HepG2 (cell line): Measurements from ENCODE around the gene ZNF783. TPM values are rescaled to one million over a fixed set of nuclear protein-coding genes. Genes with fewer than 3 reads are reported as not detected.
"Not testable (repeated sequence)": the region's sequence is repeated elsewhere in the genome, so short reads cannot be mapped to it uniquely, and the experiment has no call there.

Experiments used
- ATAC-seq: fragments of 200-7000 bp; cut with Tn5 transposase; 3 replicates; pipeline ENCODE4 v1.9.1; 2020; ENCODE audit warnings: mild to moderate bottlenecking, moderate library complexity
- BruUV-seq: library from RNA; stranded (reverse); fragments of 400-500 nt; replicated peaks from 2 replicates; lab custom pipeline; 2021; lab: Mats Ljungman, UMichigan
- CTCF ChIA-PET: fragments of 300-600 bp; formaldehyde crosslinking; extraction: SDS; loops from one replicate; lab custom pipeline; 2021; ENCODE audit warnings: low total read pairs, inconsistent platforms, low intra/inter-chr PET ratio; lab: Yijun Ruan, JAX
- POLR2A ChIA-PET: fragments of 350-600 bp; sonication (Branson Sonifier 250); formaldehyde crosslinking; loops from one replicate; lab custom pipeline; 2020; ENCODE audit warnings: antibody characterized with exemption, inconsistent platforms; lab: Yijun Ruan, JAX
- DNase-seq: peaks from one replicate; pipeline ENCODE4 v3.0.0-alpha.2; 2015; ENCODE audit warnings: low spot score
- FAIRE-seq: peaks from 3 replicates; lab custom pipeline; 2011; peaks lifted over from hg19 to GRCh38; lab: Jason Lieb, UNC
- H2AFZ ChIP-seq: one replicate; pipeline ENCODE4 v1.6.1; 2011; ENCODE audit warnings: low read length, inconsistent platforms
- H3K27ac ChIP-seq: fragments of 300-600 bp; 3 replicates; pipeline ENCODE4 v1.8.0; 2011; ENCODE audit warnings: mixed run types, mild to moderate bottlenecking, mixed read lengths, low read length, inconsistent platforms; ENCODE audit not compliant: insufficient read depth; ENCODE audit errors: extremely low read length
- H3K27me3 ChIP-seq, 2 experiments: fragments of 200-600 bp in 1 of 2; 2 replicates in 1 of 2; 3 replicates in 1 of 2; pipeline versions ENCODE4 v1.6.0 to v1.8.0; 2011; ENCODE audit warnings: low read length in 2 of 2, mild to moderate bottlenecking in 2 of 2, moderate library complexity in 2 of 2, inconsistent platforms in 1 of 2; ENCODE audit not compliant: insufficient read depth in 2 of 2, control insufficient read depth in 1 of 2
- H3K36me3 ChIP-seq, 2 experiments: fragments of 200-600 bp in 1 of 2; replicated peaks in 1 of 2; 2 replicates in 1 of 2; 3 replicates in 1 of 2; pipeline versions ENCODE4 v1.5.1 to v1.8.0; 2011; ENCODE audit warnings: low read length in 2 of 2, inconsistent platforms in 1 of 2; ENCODE audit not compliant: insufficient read depth in 2 of 2, control insufficient read depth in 1 of 2
- H3K4me1 ChIP-seq: 2 replicates; pipeline ENCODE4 v1.5.1; 2012; ENCODE audit warnings: low read length, inconsistent platforms; ENCODE audit not compliant: insufficient read depth
- H3K4me2 ChIP-seq: 2 replicates; pipeline ENCODE4 v1.6.0; 2011; ENCODE audit warnings: low read depth, low read length, inconsistent platforms
- H3K4me3 ChIP-seq, 3 experiments: fragments of 200-600 bp in 1 of 3; sonication (generic), shearing (Covaris generic) in 1 of 3; replicated peaks in 1 of 3; 2 replicates each; pipeline ENCODE4 v1.5.1; 2011 to 2016; ENCODE audit warnings: low read length in 3 of 3, inconsistent platforms in 2 of 3, low read depth in 2 of 3, mild to moderate bottlenecking in 2 of 3, control low read depth in 1 of 3, mixed read lengths in 1 of 3; ENCODE audit not compliant: insufficient read depth in 1 of 3
- H3K79me2 ChIP-seq: one replicate; pipeline ENCODE4 v1.6.1; 2011; ENCODE audit warnings: low read length, inconsistent platforms; ENCODE audit not compliant: insufficient read depth
- H3K9ac ChIP-seq: 2 replicates; pipeline ENCODE4 v1.6.0; 2011; ENCODE audit warnings: mild to moderate bottlenecking, low read depth, low read length, inconsistent platforms; ENCODE audit not compliant: insufficient read depth
- H3K9me3 ChIP-seq: 2 replicates; pipeline ENCODE4 v1.5.1; 2012; ENCODE audit warnings: mild to moderate bottlenecking, low read length
- H4K20me1 ChIP-seq: 2 replicates; pipeline ENCODE4 v1.6.0; 2011; ENCODE audit warnings: inconsistent platforms, mild to moderate bottlenecking, low read length, moderate library complexity; ENCODE audit not compliant: insufficient read depth
- CCDC6 ChIP-seq: sonication (generic); formaldehyde crosslinking; IDR thresholded peaks from 2 replicates; pipeline ENCODE4 v1.8.1; 2022; ENCODE audit warnings: mild to moderate bottlenecking, missing genetic modification reagents, moderate library complexity
- KLF12 ChIP-seq: sonication (generic); formaldehyde crosslinking; IDR thresholded peaks from 2 replicates; pipeline ENCODE4 v1.4.0; 2020; ENCODE audit warnings: missing genetic modification reagents, borderline replicate concordance
- SP140L ChIP-seq: sonication (generic); formaldehyde crosslinking; IDR thresholded peaks from 2 replicates; pipeline ENCODE4 v1.4.0; 2020; ENCODE audit warnings: missing genetic modification reagents, borderline replicate concordance
- XBP1 ChIP-seq: sonication (generic); formaldehyde crosslinking; IDR thresholded peaks from 2 replicates; pipeline ENCODE4 v1.5.0; 2020; ENCODE audit warnings: missing genetic modification reagents
- ZBTB38 ChIP-seq: sonication (generic); formaldehyde crosslinking; IDR thresholded peaks from 2 replicates; pipeline ENCODE4 v1.5.1; 2020; ENCODE audit warnings: mild to moderate bottlenecking, missing genetic modification reagents
- ZNF547 ChIP-seq: sonication (generic); formaldehyde crosslinking; IDR thresholded peaks from 2 replicates; pipeline ENCODE4 v1.5.1; 2020; ENCODE audit warnings: mild to moderate bottlenecking, missing genetic modification reagents
- ZNF557 ChIP-seq: sonication (generic); formaldehyde crosslinking; IDR thresholded peaks from 2 replicates; pipeline ENCODE4 v1.4.0; 2020; ENCODE audit warnings: missing genetic modification reagents
- ZNF737 ChIP-seq: sonication (generic); formaldehyde crosslinking; IDR thresholded peaks from 2 replicates; pipeline ENCODE4 v1.5.0; 2020; ENCODE audit warnings: missing genetic modification reagents, mild to moderate bottlenecking, borderline replicate concordance
- WGBS: methylation state at CpG from one replicate; pipeline ENCODE4 v1.1.6; 2017; ENCODE audit warnings: low lambda C conversion rate; 5-methylcytosine and 5-hydroxymethylcytosine counted together
- in situ Hi-C: cut with HindIII; loops from 2 replicates; pipeline ENCODE4 v1.10.0; 2017; ENCODE audit warnings: low pct_unique_long_range_greater_than_20kb; ENCODE audit not compliant: extremely low pct_ligation_motif_present
- intact Hi-C: fragments of 100-400 bp; cut with micrococcal nuclease; formaldehyde crosslinking; loops from one replicate; pipeline ENCODE4 v1.10.0; 2022; ENCODE audit not compliant: unreplicated experiment
- polyA plus RNA-seq, 8 experiments: library from polyadenylated mRNA; depleted of rRNA in 3 of 8; stranded (reverse) in 7 of 8; unstranded in 1 of 8; fragments of >200 nt; fragmentation: Illumina TruSeq in 4 of 8; extraction: Trizol in 4 of 8; gene quantifications; 2 replicates each; pipeline versions ENCODE4 v1.2.1 to v1.2.3, GENCODE V29; 2011 to 2016; ENCODE audit warnings: low read depth in 4 of 8, missing spikeins in 1 of 8, mixed read lengths in 1 of 8; ENCODE audit not compliant: insufficient read depth in 1 of 8
- total RNA-seq, 5 experiments: library from RNA; depleted of rRNA; stranded (reverse); fragments of >200 nt; fragmentation: Illumina TruSeq; extraction: Trizol; gene quantifications; 2 replicates each; pipeline ENCODE4 v1.2.3, GENCODE V29; 2016; ENCODE audit warnings: low read depth in 1 of 5
- TF ChIP-seq, protein P1 (sequence below), 2 experiments: sonication (generic) in 1 of 2; formaldehyde crosslinking in 1 of 2; IDR thresholded peaks; 2 replicates each; pipeline versions ENCODE4 v1.4.0 to v1.6.1; 2016 to 2020; ENCODE audit warnings: borderline replicate concordance in 1 of 2, low read depth in 1 of 2, mild to moderate bottlenecking in 1 of 2, missing genetic modification reagents in 1 of 2
- TF ChIP-seq, protein P2 (sequence below): sonication (generic); formaldehyde crosslinking; IDR thresholded peaks from 2 replicates; pipeline ENCODE4 v1.8.0; 2022; ENCODE audit warnings: missing genetic modification reagents, mild to moderate bottlenecking, moderate library complexity, borderline replicate concordance

Gene ZNF783
- total and polyA plus RNA-seq, 2 of the 13 experiments (the other 11 are each of a cell fraction or from before 2014, with no cell fraction given): 4.1 to 5.2 TPM

DNA sequence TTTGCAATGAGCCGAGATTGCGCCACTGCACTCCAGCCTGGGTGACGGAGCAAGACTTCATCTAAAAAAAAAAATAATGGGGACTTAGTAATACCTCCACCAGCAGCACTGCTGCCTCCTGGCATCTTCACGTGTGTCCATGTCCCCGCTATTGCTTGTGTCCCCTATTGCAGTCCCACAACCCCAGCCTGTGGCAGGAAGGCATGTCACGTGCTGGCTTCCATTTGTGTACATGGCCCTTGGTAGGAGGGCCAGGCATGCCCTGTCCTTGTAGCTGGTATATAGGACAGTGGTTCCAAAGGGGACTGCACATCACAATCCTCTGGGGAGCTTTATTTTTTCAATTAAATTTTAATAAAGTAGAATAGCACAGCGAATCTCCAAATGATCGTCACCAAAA lies 5.7 kb downstream of the ZNF783 start:
- no peak for FAIRE-seq
- Histone ChIP-seq H3K9me3 (no peaks in the 10 kb centered on the region), H3K27me3 (no peaks in the 10 kb centered on the region), H3K4me1 (peaks cover 2% of the 10 kb centered on the region), H3K4me2 (no peak overlapping the region), H3K79me2 (no peaks in the 10 kb centered on the region), H3K9ac (no peak overlapping the region), H3K27ac (no peak overlapping the region), H4K20me1 (no peaks in the 10 kb centered on the region), H2AFZ (no peak overlapping the region), H3K36me3 (peaks cover 8 to 10% of the 10 kb centered on the region in 2 experiments; a peak in 3 of 5 replicates), H3K4me3 (no peak overlapping the region)
- ChIA-PET POLR2A (no interaction called here), CTCF (no interaction called here)
- TF ChIP-seq ZNF547: no peak
- no peak for TF ChIP-seq XBP1 (CRISPR knock-in tag)
- TF ChIP-seq, protein P1, sequence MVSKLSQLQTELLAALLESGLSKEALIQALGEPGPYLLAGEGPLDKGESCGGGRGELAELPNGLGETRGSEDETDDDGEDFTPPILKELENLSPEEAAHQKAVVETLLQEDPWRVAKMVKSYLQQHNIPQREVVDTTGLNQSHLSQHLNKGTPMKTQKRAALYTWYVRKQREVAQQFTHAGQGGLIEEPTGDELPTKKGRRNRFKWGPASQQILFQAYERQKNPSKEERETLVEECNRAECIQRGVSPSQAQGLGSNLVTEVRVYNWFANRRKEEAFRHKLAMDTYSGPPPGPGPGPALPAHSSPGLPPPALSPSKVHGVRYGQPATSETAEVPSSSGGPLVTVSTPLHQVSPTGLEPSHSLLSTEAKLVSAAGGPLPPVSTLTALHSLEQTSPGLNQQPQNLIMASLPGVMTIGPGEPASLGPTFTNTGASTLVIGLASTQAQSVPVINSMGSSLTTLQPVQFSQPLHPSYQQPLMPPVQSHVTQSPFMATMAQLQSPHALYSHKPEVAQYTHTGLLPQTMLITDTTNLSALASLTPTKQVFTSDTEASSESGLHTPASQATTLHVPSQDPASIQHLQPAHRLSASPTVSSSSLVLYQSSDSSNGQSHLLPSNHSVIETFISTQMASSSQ (IDR thresholded peaks at IDR 0.05; ENCODE audit: low read depth): no peak
- TF ChIP-seq, protein P1 (CRISPR knock-in tag; IDR thresholded peaks at IDR 0.05; ENCODE audit: borderline replicate concordance): no peak
- no peak for TF ChIP-seq KLF12 (CRISPR knock-in tag)
- no peak for TF ChIP-seq CCDC6 (CRISPR knock-in tag)
- TF ChIP-seq, protein P2, sequence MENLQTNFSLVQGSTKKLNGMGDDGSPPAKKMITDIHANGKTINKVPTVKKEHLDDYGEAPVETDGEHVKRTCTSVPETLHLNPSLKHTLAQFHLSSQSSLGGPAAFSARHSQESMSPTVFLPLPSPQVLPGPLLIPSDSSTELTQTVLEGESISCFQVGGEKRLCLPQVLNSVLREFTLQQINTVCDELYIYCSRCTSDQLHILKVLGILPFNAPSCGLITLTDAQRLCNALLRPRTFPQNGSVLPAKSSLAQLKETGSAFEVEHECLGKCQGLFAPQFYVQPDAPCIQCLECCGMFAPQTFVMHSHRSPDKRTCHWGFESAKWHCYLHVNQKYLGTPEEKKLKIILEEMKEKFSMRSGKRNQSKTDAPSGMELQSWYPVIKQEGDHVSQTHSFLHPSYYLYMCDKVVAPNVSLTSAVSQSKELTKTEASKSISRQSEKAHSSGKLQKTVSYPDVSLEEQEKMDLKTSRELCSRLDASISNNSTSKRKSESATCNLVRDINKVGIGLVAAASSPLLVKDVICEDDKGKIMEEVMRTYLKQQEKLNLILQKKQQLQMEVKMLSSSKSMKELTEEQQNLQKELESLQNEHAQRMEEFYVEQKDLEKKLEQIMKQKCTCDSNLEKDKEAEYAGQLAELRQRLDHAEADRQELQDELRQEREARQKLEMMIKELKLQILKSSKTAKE (CRISPR knock-in tag): no peak
- TF ChIP-seq ZNF737 (CRISPR knock-in tag): no peak
- TF ChIP-seq SP140L (CRISPR knock-in tag): no peak
- no peak for TF ChIP-seq ZBTB38 (CRISPR knock-in tag)
- no peak for TF ChIP-seq ZNF557 (CRISPR knock-in tag)
- DNase-seq: no peak
- 98% methylated on average over 8 of the region's 8 CpGs for WGBS
- ATAC-seq: no peak
- intact Hi-C loops (no loop called here), in situ Hi-C loops (no loop called here)
- BruUV-seq: no TSS peak

DNA sequence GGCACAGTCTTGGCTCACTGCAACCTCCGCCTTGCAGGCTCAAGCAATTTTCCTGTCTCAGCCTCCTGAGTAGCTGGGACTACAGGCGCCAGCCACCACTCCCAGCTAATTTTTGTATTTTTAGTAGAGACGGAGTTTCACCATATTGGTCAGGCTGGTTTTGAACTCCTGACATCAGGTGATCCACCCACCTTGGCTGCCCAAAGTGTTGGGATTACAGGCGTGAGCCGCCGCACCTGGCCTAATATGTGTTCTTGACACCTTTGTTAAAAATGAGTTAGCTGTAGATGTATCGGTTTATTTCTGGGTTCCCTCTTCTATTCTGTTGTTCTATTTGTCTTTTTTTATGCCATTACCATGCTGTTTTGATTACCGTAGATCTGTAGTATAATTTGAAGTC lies 12.4 kb downstream of the ZNF783 start:
- DNase-seq, H4K20me1 ChIP-seq, H3K4me1 ChIP-seq, FAIRE-seq, POLR2A ChIA-PET, H3K9ac ChIP-seq, H2AFZ ChIP-seq, CTCF ChIA-PET, H3K4me3 ChIP-seq, H3K27me3 ChIP-seq, intact Hi-C loops, ATAC-seq, H3K9me3 ChIP-seq, H3K79me2 ChIP-seq, in situ Hi-C loops, BruUV-seq, H3K27ac ChIP-seq, H3K4me2 ChIP-seq: not testable (repeated sequence)
- WGBS: 97% methylated on average over 8 of the region's 8 CpGs
- H3K36me3 ChIP-seq: peaks cover 4 to 15% of the 10 kb centered on the region in 2 experiments; a peak in 4 of 5 replicates
